ENCODE measurements around the gene PFKFB2.
"Not testable (repeated sequence)": the region's sequence is repeated elsewhere in the genome, so short reads cannot be mapped to it uniquely, and the experiment has no call there.

The PFKFB2 gene

DNA sequence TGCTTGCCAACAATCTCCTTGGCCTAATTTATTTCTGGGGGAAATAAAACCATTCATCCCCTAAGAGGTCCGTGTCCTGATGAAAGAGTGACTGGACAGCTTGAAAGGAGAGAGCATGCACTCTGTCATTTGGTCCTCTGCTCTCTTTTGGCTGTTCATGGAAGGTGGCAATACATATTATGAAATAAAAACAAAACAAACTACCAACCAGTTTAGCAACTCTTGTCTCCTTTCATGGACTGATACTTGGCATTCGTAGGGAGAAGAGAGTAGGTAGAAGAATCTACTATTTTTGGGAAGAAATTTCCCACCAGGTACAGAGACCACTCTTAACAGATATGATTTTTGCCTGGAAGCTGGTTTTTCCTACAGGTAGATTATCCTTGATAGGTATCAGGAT lies 19.8 kb upstream of the PFKFB2 start:
- no peak overlapping the region for H3K4me3 ChIP-seq (ENCODE audit: low read depth, low read length)

DNA sequence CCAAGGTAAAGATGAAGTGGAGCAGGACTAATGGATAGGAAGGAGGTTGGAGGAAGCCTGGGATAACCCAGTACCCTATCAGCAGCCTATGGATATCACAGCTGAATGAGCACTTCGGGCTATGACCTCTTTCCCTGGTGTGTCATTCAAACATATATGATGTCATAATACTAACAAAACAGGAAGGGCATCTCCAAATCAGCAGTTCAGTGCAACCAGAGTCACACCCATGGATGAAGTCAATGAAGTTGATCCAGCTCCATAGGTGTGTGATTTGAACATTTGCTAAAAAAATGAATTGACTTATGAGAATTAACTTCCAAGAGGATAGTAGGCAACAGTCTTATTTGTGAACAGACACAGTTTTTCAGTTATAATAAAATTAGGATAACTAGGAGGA lies 18.9 kb upstream of the PFKFB2 start:
- H3K4me3 ChIP-seq (ENCODE audit: low read depth, low read length) = no peak overlapping the region
- TF ChIP-seq, protein P1, sequence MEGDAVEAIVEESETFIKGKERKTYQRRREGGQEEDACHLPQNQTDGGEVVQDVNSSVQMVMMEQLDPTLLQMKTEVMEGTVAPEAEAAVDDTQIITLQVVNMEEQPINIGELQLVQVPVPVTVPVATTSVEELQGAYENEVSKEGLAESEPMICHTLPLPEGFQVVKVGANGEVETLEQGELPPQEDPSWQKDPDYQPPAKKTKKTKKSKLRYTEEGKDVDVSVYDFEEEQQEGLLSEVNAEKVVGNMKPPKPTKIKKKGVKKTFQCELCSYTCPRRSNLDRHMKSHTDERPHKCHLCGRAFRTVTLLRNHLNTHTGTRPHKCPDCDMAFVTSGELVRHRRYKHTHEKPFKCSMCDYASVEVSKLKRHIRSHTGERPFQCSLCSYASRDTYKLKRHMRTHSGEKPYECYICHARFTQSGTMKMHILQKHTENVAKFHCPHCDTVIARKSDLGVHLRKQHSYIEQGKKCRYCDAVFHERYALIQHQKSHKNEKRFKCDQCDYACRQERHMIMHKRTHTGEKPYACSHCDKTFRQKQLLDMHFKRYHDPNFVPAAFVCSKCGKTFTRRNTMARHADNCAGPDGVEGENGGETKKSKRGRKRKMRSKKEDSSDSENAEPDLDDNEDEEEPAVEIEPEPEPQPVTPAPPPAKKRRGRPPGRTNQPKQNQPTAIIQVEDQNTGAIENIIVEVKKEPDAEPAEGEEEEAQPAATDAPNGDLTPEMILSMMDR (IDR thresholded peaks at IDR 0.05; ENCODE audit: low read depth, low read length) = no peak

More for the DNA sequence above, 19.8 kb upstream of the PFKFB2 start:
- TF ChIP-seq, protein P1 (IDR thresholded peaks at IDR 0.05; ENCODE audit: low read depth, low read length) = no peak

DNA sequence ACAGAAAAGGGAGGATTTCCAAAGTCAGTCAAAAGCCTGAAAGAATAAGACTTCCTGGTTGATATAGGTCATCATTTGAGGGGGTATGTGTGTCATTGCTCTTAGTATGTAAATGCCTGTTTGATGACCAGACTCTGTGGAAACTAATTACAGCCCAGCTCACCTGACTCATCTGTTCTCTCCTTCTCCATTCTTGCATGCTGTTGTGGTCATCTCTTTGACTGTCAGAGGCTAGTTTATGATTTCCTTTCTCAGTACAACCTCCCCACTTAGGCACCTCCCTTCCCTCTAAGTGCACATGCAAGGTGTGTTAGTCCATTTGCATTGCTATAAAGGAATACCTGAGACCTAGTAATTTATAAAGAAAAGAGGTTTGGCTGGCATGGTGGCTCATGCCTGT lies 18.1 kb upstream of the PFKFB2 start:
- no peak overlapping the region for H3K4me3 ChIP-seq (ENCODE audit: low read depth, low read length)
- TF ChIP-seq, protein P1 (IDR thresholded peaks at IDR 0.05; ENCODE audit: low read depth, low read length) = no peak

DNA sequence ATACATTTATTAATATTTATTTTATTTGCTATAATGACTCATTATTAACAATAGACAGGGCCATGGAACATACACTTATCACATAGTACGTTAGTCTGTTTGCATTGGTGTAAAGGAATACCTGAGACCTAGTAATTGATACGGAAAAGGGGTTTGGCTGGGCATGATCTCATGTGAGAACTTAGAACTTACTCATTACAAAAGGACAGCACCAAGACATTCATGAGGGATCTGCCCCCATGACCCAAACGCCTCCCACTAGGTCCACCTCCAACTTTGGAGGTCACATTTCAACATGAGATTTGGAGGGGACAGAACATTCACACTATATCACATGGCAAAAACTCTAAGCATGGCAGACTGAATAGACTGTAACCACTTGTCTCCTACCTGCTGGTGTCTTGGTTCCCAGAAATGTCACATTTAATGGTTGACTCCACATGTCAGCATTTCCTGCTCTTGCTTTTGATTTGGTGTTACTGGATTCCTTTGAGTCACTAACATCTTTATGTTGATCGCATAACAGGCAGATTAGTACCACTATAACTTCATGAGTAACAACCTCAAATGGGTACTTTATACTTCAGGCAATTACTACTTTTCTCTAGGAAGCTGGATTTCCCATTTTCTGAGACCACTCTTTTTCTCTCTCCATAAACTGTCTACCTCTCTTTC lies 17.1 kb upstream of the PFKFB2 start:
- TF ChIP-seq, protein P1 (IDR thresholded peaks at IDR 0.05; ENCODE audit: low read depth, low read length) = no peak
- no peak overlapping the region for H3K4me3 ChIP-seq (ENCODE audit: low read depth, low read length)

DNA sequence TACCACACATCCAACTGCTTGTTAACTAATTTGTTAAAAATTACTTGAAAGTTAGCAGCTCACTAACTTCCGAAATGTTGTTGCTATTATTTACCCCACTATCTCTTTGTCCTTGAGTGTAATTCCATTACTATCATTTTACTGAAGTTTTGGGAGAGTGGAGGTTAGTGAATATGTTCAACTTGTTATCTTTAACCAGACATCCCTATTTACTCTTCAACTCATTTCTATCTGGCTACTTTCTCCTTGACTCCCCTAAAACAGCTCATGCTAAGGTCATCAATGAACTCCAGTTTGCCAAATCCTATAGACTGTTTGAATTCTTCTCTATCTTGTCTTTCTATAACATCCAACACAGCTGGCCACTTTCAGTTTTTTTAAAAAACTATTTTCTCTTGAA lies 16.2 kb upstream of the PFKFB2 start:
- no peak overlapping the region for H3K4me3 ChIP-seq (ENCODE audit: low read depth, low read length)
- TF ChIP-seq, protein P1 (IDR thresholded peaks at IDR 0.05; ENCODE audit: low read depth, low read length) = no peak

DNA sequence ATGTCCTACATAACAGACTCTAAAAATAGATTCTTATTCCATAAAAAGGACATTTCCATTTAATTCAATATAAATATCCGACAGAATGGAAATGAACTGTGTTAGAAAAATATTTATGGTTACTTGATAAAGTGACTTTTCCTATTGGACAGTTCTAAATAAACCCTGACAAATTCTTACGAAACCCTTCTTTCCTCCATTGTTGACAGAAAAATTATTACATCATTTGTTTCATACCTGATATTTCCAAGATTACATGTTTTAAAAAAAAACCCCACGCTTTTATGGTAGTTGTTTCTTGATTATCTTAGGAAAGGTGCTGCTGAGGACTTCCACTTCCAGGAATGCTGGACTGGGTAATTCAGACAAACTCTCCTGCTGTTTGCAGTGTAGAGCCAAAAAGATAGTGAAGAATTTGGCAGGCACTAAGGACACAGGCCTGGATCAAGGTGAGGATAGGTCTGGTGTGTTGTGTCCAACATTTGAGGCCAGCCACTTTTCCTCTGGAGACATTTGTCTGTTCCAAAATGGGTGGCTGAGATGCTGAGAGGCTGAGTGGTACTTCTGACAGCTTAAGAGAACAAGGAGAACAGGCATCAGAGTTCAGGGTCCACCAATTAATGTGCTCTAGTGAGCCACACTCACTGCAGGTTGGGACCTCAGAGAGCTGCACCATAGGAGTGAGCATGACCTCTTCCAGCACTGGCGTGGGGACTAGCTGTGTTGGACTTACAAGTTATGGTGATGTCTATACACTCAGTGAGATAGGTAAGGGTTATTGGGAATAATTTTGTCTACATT lies 13.5 kb upstream of the PFKFB2 start:
- TF ChIP-seq, protein P1 (IDR thresholded peaks at IDR 0.05; ENCODE audit: low read depth, low read length) = no peak

DNA sequence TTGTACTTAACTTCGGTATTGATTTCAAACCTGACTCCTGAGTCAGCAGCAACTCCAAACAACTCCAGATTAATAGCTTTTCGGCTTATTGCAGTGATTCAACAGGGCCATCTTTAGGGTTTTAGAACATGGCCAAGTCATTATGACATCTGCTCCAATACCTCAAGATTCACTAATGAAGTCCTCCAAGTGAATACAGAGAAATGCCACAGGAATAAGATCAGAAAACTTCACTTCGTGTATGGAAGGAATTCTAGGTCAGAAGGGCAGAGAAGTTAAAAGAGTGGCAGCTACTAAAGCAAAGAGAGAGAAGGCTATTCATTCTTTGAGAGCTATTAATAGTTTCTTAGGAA lies 12.9 kb upstream of the PFKFB2 start:
- H3K4me3 ChIP-seq (ENCODE audit: low read depth, low read length) = no peak overlapping the region
- TF ChIP-seq, protein P1 (IDR thresholded peaks at IDR 0.05; ENCODE audit: low read depth, low read length) = no peak

More for the DNA sequence above, 13.5 kb upstream of the PFKFB2 start:
- H3K4me3 ChIP-seq (ENCODE audit: low read depth, low read length) = no peak overlapping the region

DNA sequence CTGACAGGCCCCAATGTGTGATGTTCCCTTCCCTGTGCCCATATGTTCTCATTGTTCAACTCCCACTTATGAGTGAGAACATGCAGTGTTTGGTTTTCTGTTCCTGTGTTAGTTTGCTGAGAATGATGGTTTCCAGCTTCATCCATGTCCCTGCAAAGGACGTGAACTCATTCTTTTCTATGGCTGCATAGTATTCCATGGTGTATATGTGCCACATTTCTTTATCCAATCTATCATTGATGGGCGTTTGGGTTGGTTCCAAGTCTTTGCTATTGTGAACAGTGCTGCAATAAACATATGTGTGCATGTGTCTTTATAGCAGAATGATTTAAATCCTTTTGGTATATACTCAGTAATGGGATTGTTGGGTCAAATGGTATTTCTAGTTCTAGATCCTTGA lies 11.7 kb upstream of the PFKFB2 start:
- H3K4me3 ChIP-seq (ENCODE audit: low read depth, low read length) = not testable (repeated sequence)
